ENCODE data around the gene ZNF346. TPM values are rescaled to one million over a fixed set of nuclear protein-coding genes. Genes with fewer than 3 reads are reported as not detected.
"Not testable (repeated sequence)": the region's sequence is repeated elsewhere in the genome, so short reads cannot be mapped to it uniquely, and the experiment has no call there.

ZNF346 gene
- total RNA-seq, 4 donors from 2014 or later = 8.4 to 21.6 (median 16.3) TPM

DNA sequence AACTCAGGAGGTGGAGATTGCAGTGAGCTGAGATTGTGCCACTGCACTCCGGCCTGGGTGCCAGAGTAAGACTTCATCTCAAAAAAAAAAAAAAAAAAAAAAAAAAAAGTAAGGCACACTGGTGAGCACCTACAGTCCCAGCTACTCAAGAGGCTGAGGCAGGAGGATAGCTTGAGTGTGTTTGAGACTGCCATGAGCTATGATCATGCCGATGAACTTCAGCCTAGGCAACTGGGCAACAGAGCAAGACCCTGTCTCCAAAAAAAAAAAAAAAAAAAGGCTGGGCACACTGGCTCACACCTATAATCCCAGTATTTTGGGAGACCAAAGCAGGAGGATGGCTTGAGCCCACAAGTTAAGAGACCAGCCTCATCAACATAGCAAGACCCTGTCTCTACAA lies 36.2 kb upstream of the ZNF346 start:
- no peak overlapping the region for H3K4me3 ChIP-seq (ENCODE audit: low read depth, poor library complexity, severe bottlenecking)
- WGBS, 2 donors = 88 to 98% methylated on average over 2 of the region's 2 CpGs
- intact Hi-C loops (cut with DNase I; ENCODE audit: low total_unique reads) = no loop called here
- TF ChIP-seq, protein P1, sequence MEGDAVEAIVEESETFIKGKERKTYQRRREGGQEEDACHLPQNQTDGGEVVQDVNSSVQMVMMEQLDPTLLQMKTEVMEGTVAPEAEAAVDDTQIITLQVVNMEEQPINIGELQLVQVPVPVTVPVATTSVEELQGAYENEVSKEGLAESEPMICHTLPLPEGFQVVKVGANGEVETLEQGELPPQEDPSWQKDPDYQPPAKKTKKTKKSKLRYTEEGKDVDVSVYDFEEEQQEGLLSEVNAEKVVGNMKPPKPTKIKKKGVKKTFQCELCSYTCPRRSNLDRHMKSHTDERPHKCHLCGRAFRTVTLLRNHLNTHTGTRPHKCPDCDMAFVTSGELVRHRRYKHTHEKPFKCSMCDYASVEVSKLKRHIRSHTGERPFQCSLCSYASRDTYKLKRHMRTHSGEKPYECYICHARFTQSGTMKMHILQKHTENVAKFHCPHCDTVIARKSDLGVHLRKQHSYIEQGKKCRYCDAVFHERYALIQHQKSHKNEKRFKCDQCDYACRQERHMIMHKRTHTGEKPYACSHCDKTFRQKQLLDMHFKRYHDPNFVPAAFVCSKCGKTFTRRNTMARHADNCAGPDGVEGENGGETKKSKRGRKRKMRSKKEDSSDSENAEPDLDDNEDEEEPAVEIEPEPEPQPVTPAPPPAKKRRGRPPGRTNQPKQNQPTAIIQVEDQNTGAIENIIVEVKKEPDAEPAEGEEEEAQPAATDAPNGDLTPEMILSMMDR (IDR thresholded peaks at IDR 0.05) = no peak
- no peak for TF ChIP-seq POLR2A (IDR thresholded peaks at IDR 0.05)
- no peak for DNase-seq (ENCODE audit: low spot score in 2 of 2)

DNA sequence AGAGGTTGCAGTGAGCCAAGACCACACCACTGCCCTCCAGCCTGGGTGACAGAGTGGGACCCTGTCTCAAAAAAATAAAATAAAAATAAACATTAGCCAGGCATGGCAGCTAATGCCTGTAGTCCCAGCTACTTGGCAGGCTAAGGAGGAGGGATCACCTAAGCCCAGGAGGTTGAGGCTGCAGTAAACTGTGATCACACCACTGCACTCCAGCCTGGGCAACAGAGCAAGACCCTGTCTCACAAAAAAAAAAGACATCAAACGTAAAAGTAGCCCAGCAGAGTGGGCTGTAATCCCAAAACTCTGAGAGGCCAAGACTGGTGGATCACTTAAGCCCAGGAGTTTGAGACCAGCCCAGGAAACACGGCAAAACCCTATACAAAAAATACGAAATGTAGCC lies 34.9 kb upstream of the ZNF346 start:
- WGBS, 2 donors = 92 to 95% methylated on average over 3 of the region's 3 CpGs
- intact Hi-C loops (cut with DNase I; ENCODE audit: low total_unique reads) = no loop called here
- H3K4me3 ChIP-seq (ENCODE audit: low read depth, poor library complexity, severe bottlenecking) = no peak overlapping the region
- TF ChIP-seq, protein P1 (IDR thresholded peaks at IDR 0.05) = no peak
- no peak for TF ChIP-seq POLR2A (IDR thresholded peaks at IDR 0.05)
- DNase-seq (ENCODE audit: low spot score in 2 of 2) = no peak

DNA sequence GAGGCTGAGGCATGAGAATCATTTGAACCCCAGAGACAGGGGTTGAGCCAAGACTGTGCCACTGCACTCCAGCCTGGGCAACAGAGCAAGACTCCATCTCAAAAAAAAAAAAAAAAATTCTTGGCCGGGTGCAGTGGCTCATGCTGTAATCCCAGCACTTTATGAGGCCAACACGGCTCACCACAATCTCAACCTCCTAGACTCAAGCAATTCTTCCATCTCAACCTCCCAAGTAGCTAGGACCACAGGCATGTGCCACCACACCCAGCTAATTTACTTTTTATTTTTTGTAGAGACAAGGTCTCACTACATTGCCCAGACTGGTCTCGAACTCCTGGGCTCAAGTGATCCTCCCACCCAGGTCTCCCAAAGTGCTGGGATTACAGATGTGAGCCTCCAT lies 29.4 kb upstream of the ZNF346 start:
- intact Hi-C loops (cut with DNase I; ENCODE audit: low total_unique reads); H3K4me3 ChIP-seq (ENCODE audit: low read depth, poor library complexity, severe bottlenecking); DNase-seq (ENCODE audit: low spot score in 2 of 2): not testable (repeated sequence)
- WGBS, 2 donors = 77 to 86% methylated on average over 3 of the region's 3 CpGs

DNA sequence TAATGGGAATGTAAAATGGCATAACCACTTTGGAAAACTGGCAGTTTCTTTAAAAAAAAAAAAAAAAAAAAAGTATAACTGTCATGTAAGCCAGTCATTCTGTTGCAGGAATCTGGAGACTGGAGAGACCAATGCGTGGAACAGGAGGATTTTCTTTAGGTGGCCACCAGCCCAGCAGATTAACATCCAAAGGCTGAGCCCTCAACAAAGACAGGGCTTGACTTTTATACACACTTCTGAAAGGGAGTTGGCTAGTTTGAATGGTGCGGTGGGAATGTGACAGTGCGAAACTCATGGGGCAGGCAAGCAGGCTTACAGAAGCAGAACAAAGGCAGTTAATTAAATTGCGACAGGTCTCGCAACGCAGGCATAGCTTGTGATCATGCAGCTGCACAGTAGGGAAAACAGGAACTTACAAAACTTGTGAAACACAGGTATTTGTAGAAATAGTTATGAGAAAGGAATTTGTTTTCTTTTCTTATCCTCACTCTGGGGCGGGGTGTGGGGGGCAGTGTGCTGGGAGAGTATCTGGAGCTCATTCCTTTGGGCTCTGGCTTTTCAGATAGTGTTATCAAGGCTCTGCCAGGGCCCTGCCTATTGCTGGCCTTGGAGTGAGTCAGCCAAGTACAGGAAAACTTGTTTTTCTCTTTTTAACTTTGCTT lies 27.9 kb upstream of the ZNF346 start:
- 72 to 81% methylated on average over 7 of the region's 7 CpGs for WGBS, 2 donors
- DNase-seq (ENCODE audit: low spot score in 2 of 2) = no peak
- intact Hi-C loops (cut with DNase I; ENCODE audit: low total_unique reads) = no loop called here

DNA sequence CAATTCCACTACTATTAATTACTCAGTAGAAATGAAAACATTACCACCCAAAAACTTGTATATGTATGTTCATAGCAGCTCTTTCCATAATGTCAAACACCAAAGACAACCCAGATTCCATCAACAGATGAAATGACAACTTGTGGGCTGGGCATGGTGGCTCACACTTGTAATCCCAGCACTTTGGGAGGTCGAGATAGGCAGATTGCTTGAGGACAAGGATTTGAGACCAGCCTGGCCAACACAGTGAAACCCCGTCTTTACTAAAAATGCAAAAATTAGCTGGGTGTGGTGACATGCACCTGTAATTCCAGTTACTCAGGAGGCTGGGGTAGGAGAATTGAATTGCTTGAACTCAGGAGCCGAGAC lies 27.4 kb upstream of the ZNF346 start:
- no peak for DNase-seq (ENCODE audit: low spot score in 2 of 2)
- H3K4me3 ChIP-seq (ENCODE audit: low read depth, poor library complexity, severe bottlenecking) = no peak overlapping the region
- TF ChIP-seq, protein P1 (IDR thresholded peaks at IDR 0.05) = no peak
- TF ChIP-seq POLR2A (IDR thresholded peaks at IDR 0.05) = no peak
- 89 to 97% methylated on average over 3 of the region's 3 CpGs for WGBS, 2 donors
- intact Hi-C loops (cut with DNase I; ENCODE audit: low total_unique reads) = no loop called here

More for the DNA sequence above, 27.9 kb upstream of the ZNF346 start:
- TF ChIP-seq, protein P1 (IDR thresholded peaks at IDR 0.05) = no peak
- no peak for TF ChIP-seq POLR2A (IDR thresholded peaks at IDR 0.05)
- no peak overlapping the region for H3K4me3 ChIP-seq (ENCODE audit: low read depth, poor library complexity, severe bottlenecking)

DNA sequence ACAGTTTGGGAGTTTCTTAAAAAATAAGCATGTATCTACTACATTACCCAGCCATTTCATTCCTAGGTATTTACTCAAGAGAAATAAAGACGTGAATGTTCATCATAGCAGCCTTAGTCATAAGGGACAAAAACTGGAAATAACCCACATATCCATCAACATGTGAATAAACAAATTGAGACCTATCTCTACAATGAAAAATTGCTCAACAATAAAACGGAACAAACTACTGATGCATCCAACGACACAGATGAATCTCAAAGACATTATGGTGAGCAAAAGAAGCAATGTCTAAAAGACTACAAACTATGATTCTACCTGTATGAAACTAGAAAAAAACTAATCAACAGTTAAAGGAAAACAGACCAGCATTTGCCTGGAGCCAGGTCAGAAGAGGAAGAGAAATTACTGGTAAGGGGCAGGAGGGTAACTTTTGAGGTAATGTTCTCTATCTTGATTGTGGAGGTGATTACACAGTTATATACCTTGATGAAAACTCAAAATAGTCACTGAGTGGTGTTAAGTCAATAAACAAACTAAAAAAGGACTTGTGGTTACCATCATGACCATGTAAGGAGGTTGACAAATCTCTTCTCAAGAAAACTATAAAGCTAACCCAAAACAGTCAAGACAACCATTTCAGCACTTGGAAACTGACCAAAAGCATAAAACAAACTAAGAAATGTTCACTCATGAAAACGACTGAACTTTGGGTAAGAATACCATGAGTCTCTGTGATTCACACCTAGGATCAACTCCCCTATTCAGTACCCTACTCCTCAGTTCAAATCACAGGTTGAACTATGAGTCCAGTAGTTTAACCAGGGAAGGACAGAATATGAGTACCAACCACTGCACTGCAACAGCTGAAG lies 26.4 kb upstream of the ZNF346 start:
- WGBS, 2 donors = 39 to 43% methylated on average over 4 of the region's 4 CpGs
- intact Hi-C loops (cut with DNase I; ENCODE audit: low total_unique reads) = no loop called here

More for the DNA sequence above, 26.4 kb upstream of the ZNF346 start:
- TF ChIP-seq POLR2A (IDR thresholded peaks at IDR 0.05) = no peak
- TF ChIP-seq, protein P1 (IDR thresholded peaks at IDR 0.05) = no peak
- no peak for DNase-seq (ENCODE audit: low spot score in 2 of 2)
- H3K4me3 ChIP-seq (ENCODE audit: low read depth, poor library complexity, severe bottlenecking) = no peak overlapping the region

All from lower leg skin (tissue), 4 donors.